Sigmoid colon (tissue), 4 donors: Measurements from ENCODE around the gene NR1I3.
"Not testable (repeated sequence)": the region's sequence is repeated elsewhere in the genome, so short reads cannot be mapped to it uniquely, and the experiment has no call there.

Source experiments
- POLR2AphosphoS5 ChIP-seq, 4 donors: sonication (generic); formaldehyde crosslinking; IDR thresholded peaks; one replicate each; pipeline ENCODE4 v1.6.1; 2017; ENCODE audit warnings: antibody characterized with exemption in 4 of 4
- TF ChIP-seq, protein P1 (sequence below), 4 experiments: fragments of 450-650 bp in 3 of 4; fragments of 200-600 bp in 1 of 4; IDR thresholded peaks; one replicate each; pipeline ENCODE4 v1.5.1; 2016 to 2019; ENCODE audit warnings: antibody characterized with exemption in 4 of 4, mild to moderate bottlenecking in 3 of 4, moderate library complexity in 2 of 4

DNA sequence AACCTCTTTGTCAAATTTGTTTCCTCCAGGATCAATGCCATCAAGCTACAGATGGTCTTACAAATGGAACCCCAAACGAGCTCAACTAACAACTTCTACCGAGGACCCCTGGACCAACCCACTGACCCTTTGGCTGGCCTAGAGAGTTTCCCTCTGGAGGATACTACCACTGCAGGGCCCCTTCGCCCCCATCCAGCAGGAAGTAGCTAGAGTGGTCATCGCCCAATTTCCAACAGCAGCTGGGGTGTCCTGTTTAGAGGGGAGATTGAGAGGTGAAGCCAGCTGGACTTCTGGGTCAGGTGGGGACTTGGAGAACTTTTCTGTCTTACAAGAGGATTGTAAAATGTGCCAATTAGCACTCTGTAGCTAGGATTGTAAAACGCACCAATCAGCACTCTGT is 19.1 kb upstream of the NR1I3 start:
- TF ChIP-seq, protein P1, sequence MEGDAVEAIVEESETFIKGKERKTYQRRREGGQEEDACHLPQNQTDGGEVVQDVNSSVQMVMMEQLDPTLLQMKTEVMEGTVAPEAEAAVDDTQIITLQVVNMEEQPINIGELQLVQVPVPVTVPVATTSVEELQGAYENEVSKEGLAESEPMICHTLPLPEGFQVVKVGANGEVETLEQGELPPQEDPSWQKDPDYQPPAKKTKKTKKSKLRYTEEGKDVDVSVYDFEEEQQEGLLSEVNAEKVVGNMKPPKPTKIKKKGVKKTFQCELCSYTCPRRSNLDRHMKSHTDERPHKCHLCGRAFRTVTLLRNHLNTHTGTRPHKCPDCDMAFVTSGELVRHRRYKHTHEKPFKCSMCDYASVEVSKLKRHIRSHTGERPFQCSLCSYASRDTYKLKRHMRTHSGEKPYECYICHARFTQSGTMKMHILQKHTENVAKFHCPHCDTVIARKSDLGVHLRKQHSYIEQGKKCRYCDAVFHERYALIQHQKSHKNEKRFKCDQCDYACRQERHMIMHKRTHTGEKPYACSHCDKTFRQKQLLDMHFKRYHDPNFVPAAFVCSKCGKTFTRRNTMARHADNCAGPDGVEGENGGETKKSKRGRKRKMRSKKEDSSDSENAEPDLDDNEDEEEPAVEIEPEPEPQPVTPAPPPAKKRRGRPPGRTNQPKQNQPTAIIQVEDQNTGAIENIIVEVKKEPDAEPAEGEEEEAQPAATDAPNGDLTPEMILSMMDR (IDR thresholded peaks at IDR 0.05), result not testable (repeated sequence)
- TF ChIP-seq POLR2AphosphoS5 (IDR thresholded peaks at IDR 0.05), result not testable (repeated sequence)
